Endodermal cell (in vitro differentiated cells): Measurements from ENCODE around the gene ANKRD24. TPM values are rescaled to one million over a fixed set of nuclear protein-coding genes. Genes with fewer than 3 reads are reported as not detected.

Source experiments
- DNase-seq: peaks from one replicate; pipeline ENCODE4 v3.0.0-alpha.2; 2017
- H3K27ac ChIP-seq: 2 replicates; pipeline ENCODE4 v1.5.1; 2013; ENCODE audit warnings: mild to moderate bottlenecking, low read depth, low read length, moderate library complexity
- H3K27me3 ChIP-seq: 2 replicates; pipeline ENCODE4 v1.6.1; 2013; ENCODE audit warnings: mild to moderate bottlenecking, low read length, moderate library complexity; ENCODE audit not compliant: insufficient read depth, control insufficient read depth, poor library complexity, severe bottlenecking
- H3K36me3 ChIP-seq: 2 replicates; pipeline ENCODE4 v1.7.0; 2013; ENCODE audit warnings: mild to moderate bottlenecking, low read length, moderate library complexity; ENCODE audit not compliant: control insufficient read depth, insufficient read depth
- H3K4me1 ChIP-seq: one replicate; pipeline ENCODE4 v1.7.0; 2013; ENCODE audit warnings: low read length; ENCODE audit not compliant: control insufficient read depth, insufficient read depth
- H3K4me3 ChIP-seq: 2 replicates; pipeline ENCODE4 v1.5.1; 2013; ENCODE audit warnings: mild to moderate bottlenecking, low read length, moderate library complexity
- H3K9ac ChIP-seq: 2 replicates; pipeline ENCODE4 v1.6.1; 2013; ENCODE audit warnings: mild to moderate bottlenecking, low read length, moderate library complexity; ENCODE audit not compliant: poor library complexity, severe bottlenecking; ENCODE audit errors: extremely low read depth
- H3K9me3 ChIP-seq: 2 replicates; pipeline ENCODE4 v1.6.1; 2013; ENCODE audit warnings: mild to moderate bottlenecking, low read length, moderate library complexity; ENCODE audit not compliant: control insufficient read depth
- H3K27ac Mint-ChIP-seq: 2 replicates; pipeline ENCODE4 v1.8.0; 2020; ENCODE audit warnings: mixed read lengths
- H3K27me3 Mint-ChIP-seq: 2 replicates; pipeline ENCODE4 v1.8.0; 2021; ENCODE audit warnings: mild to moderate bottlenecking, mixed read lengths; ENCODE audit not compliant: insufficient read depth
- H3K36me3 Mint-ChIP-seq: 2 replicates; pipeline ENCODE4 v1.8.0; 2020; ENCODE audit warnings: low read depth, mixed read lengths
- H3K4me1 Mint-ChIP-seq: 2 replicates; pipeline ENCODE4 v1.8.0; 2020; ENCODE audit warnings: mixed read lengths
- H3K4me3 Mint-ChIP-seq: 2 replicates; pipeline ENCODE4 v1.8.0; 2020; ENCODE audit warnings: mild to moderate bottlenecking, moderate library complexity, mixed read lengths
- H3K9me3 Mint-ChIP-seq: 2 replicates; pipeline ENCODE4 v1.8.0; 2020; ENCODE audit warnings: mild to moderate bottlenecking, mixed read lengths
- CTCF ChIP-seq: fragments of 200-600 bp; sonication (generic); conservative IDR thresholded peaks from 2 replicates; pipeline ENCODE4 v1.5.0; 2021; ENCODE audit warnings: antibody characterized with exemption, mild to moderate bottlenecking
- WGBS, 2 experiments: methylation state at CpG; one replicate each; pipeline versions ENCODE4 v1.1.5 to v1.1.7; 2013; ENCODE audit warnings: missing lambda C conversion rate in 2 of 2, mixed read lengths in 1 of 2; ENCODE audit not compliant: insufficient coverage in 1 of 2, insufficient read length in 1 of 2; 5-methylcytosine and 5-hydroxymethylcytosine counted together
- total RNA-seq, 2 donors: library from RNA; stranded (reverse); fragmentation: NEBNext Ultra II Directional in 1 of 2; extraction: Animal tissue kit (Norgen Biotek cat#: 25700) in 1 of 2; gene quantifications; 2 replicates in 1 of 2; 3 replicates in 1 of 2; pipeline ENCODE4 v1.2.1, GENCODE V29; 2021

ANKRD24 gene
- total RNA-seq, 2 donors from 2014 or later, result 0.77 to 2.0 TPM

GRCh38 chr19:4178990-4179389 is 3.5 kb upstream of the ANKRD24 start:
- Mint-ChIP-seq H3K36me3 (peaks cover 20% of the 10 kb centered on the region), H3K4me1 (peaks cover 1% of the 10 kb centered on the region), H3K27ac (no peak overlapping the region), H3K4me3 (no peak overlapping the region), H3K27me3 (no peaks in the 10 kb centered on the region), H3K9me3 (no peaks in the 10 kb centered on the region)
- Histone ChIP-seq H3K27me3 (no peaks in the 10 kb centered on the region), H3K9me3 (no peaks in the 10 kb centered on the region), H3K36me3 (peaks cover 10% of the 10 kb centered on the region), H3K9ac (no peak overlapping the region), H3K4me1 (no peaks in the 10 kb centered on the region), H3K27ac (no peak overlapping the region), H3K4me3 (no peak overlapping the region)
- no peak for DNase-seq
- 94 to 96% methylated on average over 18 of the region's 18 CpGs for WGBS, 2 experiments
- TF ChIP-seq CTCF, result no peak

- 87 to 100% methylated on average over 2 of the region's 2 CpGs for WGBS, 2 experiments
- peaks cover 7% of the 10 kb centered on the region for H3K27me3 Mint-ChIP-seq
- H3K4me3 ChIP-seq, result no peak overlapping the region
Measured at GRCh38 chr19:4181053-4181508, 1.4 kb upstream of the ANKRD24 start.

GRCh38 chr19:4183967-4184717 is 1.7 kb downstream of the ANKRD24 start:
- H3K4me3 ChIP-seq, result no peak overlapping the region
- peak; percentile 52 for DNase-seq
- peaks cover 1% of the 10 kb centered on the region for H3K4me1 Mint-ChIP-seq
- no peaks in the 10 kb centered on the region for H3K9me3 Mint-ChIP-seq
- peak overlapping the region; percentile 32 for H3K4me3 Mint-ChIP-seq
- H3K9me3 ChIP-seq, result no peaks in the 10 kb centered on the region
- H3K27me3 ChIP-seq, result no peaks in the 10 kb centered on the region
- no peak for TF ChIP-seq CTCF
- no peak overlapping the region for H3K27ac Mint-ChIP-seq
- no peaks in the 10 kb centered on the region for H3K4me1 ChIP-seq
- H3K36me3 ChIP-seq, result peaks cover 6% of the 10 kb centered on the region
- peaks cover 12% of the 10 kb centered on the region for H3K36me3 Mint-ChIP-seq
- H3K27me3 Mint-ChIP-seq, result peaks cover 11% of the 10 kb centered on the region
- WGBS, 2 experiments, result 70 to 73% methylated on average over 10 to 23 of the region's 23 CpGs
- no peak overlapping the region for H3K9ac ChIP-seq
- H3K27ac ChIP-seq, result no peak overlapping the region

More at GRCh38 chr19:4181053-4181508, 1.4 kb upstream of the ANKRD24 start:
- Mint-ChIP-seq H3K27ac (peak overlapping the region; percentile 55), H3K9me3 (no peaks in the 10 kb centered on the region), H3K4me3 (peak overlapping the region; percentile 96), H3K36me3 (peaks cover 17% of the 10 kb centered on the region), H3K4me1 (peaks cover 1% of the 10 kb centered on the region)
- H3K9me3 ChIP-seq, result no peaks in the 10 kb centered on the region
- H3K27ac ChIP-seq, result no peak overlapping the region
- H3K36me3 ChIP-seq, result peaks cover 10% of the 10 kb centered on the region
- peak; percentile 38 for DNase-seq
- no peak overlapping the region for H3K9ac ChIP-seq
- H3K4me1 ChIP-seq, result no peaks in the 10 kb centered on the region
- TF ChIP-seq CTCF, result no peak
- H3K27me3 ChIP-seq, result no peaks in the 10 kb centered on the region
